Adrenal gland (tissue), 12 donors: ENCODE data around the gene SOX1. TPM values are rescaled to one million over a fixed set of nuclear protein-coding genes. Genes with fewer than 3 reads are reported as not detected.

ENCODE experiments used
- DNase-seq, 7 donors: peaks; one replicate each; pipeline ENCODE4 v3.0.0-alpha.2; 2019 to 2020
- H3K27ac ChIP-seq, 5 donors: fragments of 200-600 bp; sonication (generic) in 4 of 5; 1 replicate in 3 of 5; 2 replicates in 2 of 5; pipeline versions ENCODE4 v1.5.1 to v1.8.0; 2016 to 2020; ENCODE audit warnings: mild to moderate bottlenecking in 1 of 5
- H3K27me3 ChIP-seq: fragments of 200-600 bp; 2 replicates; pipeline ENCODE4 v1.8.0; 2021
- H3K36me3 ChIP-seq, 2 donors: fragments of 200-600 bp; replicated peaks in 1 of 2; 1 replicate in 1 of 2; 2 replicates in 1 of 2; pipeline versions ENCODE4 v1.5.1 to v1.8.0; 2018 to 2022
- H3K4me1 ChIP-seq, 2 donors: fragments of 200-600 bp; replicated peaks in 1 of 2; 1 replicate in 1 of 2; 2 replicates in 1 of 2; pipeline versions ENCODE4 v1.5.1 to v1.8.0; 2018 to 2021
- H3K4me3 ChIP-seq, 4 donors: fragments of 200-600 bp; sonication (generic) in 3 of 4; one replicate each; pipeline ENCODE4 v1.5.1; 2016 to 2018
- H3K9me3 ChIP-seq, 3 donors: fragments of 200-600 bp; sonication (generic) in 1 of 3; replicated peaks in 1 of 3; 1 replicate in 2 of 3; 2 replicates in 1 of 3; pipeline versions ENCODE4 v1.5.1 to v1.8.0; 2016 to 2021
- POLR2A ChIP-seq, 2 donors: fragments of 450-650 bp; IDR thresholded peaks; one replicate each; pipeline ENCODE4 v1.6.1; 2017; ENCODE audit warnings: antibody characterized with exemption in 2 of 2, mild to moderate bottlenecking in 2 of 2, moderate library complexity in 1 of 2
- WGBS, 4 donors: extraction: QIAGEN DNeasy Blood & Tissue Kit in 2 of 4; methylation state at CpG; one replicate each; pipeline versions ENCODE4 v1.1.5 to v1.1.7; 2013 to 2017; 5-methylcytosine and 5-hydroxymethylcytosine counted together
- intact Hi-C, 2 donors: fragments of 100-400 bp; cut with DNase I; formaldehyde crosslinking; loops; one replicate each; pipeline versions ENCODE4 v1.14.1 to v1.15.0; 2022 to 2023
- polyA plus RNA-seq, 3 donors: library from polyadenylated mRNA; stranded (reverse); fragments of 200-250 nt in 2 of 3; fragments of 350-450 nt in 1 of 3; fragmentation: Illumina TruSeq in 1 of 3; extraction: RNeasy Lipid Tissue Mini Kit (QIAGEN cat#74804) in 1 of 3; gene quantifications; one replicate each; pipeline ENCODE4 v1.2.3, GENCODE V29; 2013 to 2014
- total RNA-seq, 9 donors: library from RNA; depleted of rRNA in 4 of 9; stranded (reverse); fragments of >200 nt in 4 of 9; fragments of 120-200 nt in 1 of 9; fragmentation: NEBNext Ultra II Directional in 1 of 9; extraction: Animal tissue kit (Norgen Biotek cat#: 25700) in 1 of 9; gene quantifications; one replicate each; pipeline versions ENCODE4 v1.1.0 to v1.2.4, GENCODE V29; 2013 to 2023
- TF ChIP-seq, protein P1 (sequence below), 6 experiments: fragments of 450-650 bp in 4 of 6; fragments of 200-600 bp in 2 of 6; sonication (generic) in 1 of 6; IDR thresholded peaks; 1 replicate in 5 of 6; 2 replicates in 1 of 6; pipeline versions ENCODE4 v1.5.1 to v1.8.0; 2016 to 2021; ENCODE audit warnings: antibody characterized with exemption in 6 of 6, mild to moderate bottlenecking in 2 of 6, moderate library complexity in 1 of 6
- donor health status: healthy with polysubstance abuse.
- donor health status: Bipolar disorder and iron deficiency.
- donor health status: DM: yes; HTN: yes; CAD: no.
- donor health status: DM: no; HTN: no; CAD: no.
- donor health status: DM: no; HTN: no; CAD: no.
- donor health status: DM: yes; HTN: yes; CAD: no.

The SOX1 gene
- total and polyA plus RNA-seq, 12 donors = not detected

DNA sequence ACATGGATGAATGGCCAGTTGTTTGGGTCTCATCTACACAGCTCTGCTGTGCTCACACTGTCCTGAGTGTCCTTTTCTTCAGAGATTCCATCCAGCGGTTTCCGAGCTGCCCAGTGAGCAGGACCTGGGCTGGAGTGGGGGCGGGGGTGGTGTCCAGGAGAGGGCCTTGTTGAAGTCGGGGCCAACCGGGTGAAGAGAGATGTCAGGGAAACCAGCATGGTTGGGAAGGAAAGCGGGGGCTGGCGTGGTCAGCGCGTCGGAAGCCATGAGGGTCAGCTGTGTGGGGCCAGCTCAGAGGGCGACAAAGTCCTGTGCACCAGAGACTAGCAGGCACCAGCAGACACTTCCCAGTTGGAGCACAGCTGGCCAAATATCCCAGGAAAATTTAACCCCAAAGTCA, 37.8 kb upstream of the SOX1 start:
- DNase-seq = no peak
- Histone ChIP-seq H3K4me1 (no peaks in the 10 kb centered on the region), H3K27me3 (peaks cover 9% of the 10 kb centered on the region), H3K9me3 (no peaks in the 10 kb centered on the region), H3K36me3 (no peaks in the 10 kb centered on the region), H3K4me3 (no peak overlapping the region), H3K27ac (no peak overlapping the region)
- no peak for TF ChIP-seq POLR2A (IDR thresholded peaks at IDR 0.05)
- TF ChIP-seq, protein P1, sequence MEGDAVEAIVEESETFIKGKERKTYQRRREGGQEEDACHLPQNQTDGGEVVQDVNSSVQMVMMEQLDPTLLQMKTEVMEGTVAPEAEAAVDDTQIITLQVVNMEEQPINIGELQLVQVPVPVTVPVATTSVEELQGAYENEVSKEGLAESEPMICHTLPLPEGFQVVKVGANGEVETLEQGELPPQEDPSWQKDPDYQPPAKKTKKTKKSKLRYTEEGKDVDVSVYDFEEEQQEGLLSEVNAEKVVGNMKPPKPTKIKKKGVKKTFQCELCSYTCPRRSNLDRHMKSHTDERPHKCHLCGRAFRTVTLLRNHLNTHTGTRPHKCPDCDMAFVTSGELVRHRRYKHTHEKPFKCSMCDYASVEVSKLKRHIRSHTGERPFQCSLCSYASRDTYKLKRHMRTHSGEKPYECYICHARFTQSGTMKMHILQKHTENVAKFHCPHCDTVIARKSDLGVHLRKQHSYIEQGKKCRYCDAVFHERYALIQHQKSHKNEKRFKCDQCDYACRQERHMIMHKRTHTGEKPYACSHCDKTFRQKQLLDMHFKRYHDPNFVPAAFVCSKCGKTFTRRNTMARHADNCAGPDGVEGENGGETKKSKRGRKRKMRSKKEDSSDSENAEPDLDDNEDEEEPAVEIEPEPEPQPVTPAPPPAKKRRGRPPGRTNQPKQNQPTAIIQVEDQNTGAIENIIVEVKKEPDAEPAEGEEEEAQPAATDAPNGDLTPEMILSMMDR (IDR thresholded peaks at IDR 0.05) = no peak
- intact Hi-C loops = no loop called here
- WGBS, 4 donors = 81 to 83% (median 83%) methylated on average over 11 of the region's 11 CpGs

DNA sequence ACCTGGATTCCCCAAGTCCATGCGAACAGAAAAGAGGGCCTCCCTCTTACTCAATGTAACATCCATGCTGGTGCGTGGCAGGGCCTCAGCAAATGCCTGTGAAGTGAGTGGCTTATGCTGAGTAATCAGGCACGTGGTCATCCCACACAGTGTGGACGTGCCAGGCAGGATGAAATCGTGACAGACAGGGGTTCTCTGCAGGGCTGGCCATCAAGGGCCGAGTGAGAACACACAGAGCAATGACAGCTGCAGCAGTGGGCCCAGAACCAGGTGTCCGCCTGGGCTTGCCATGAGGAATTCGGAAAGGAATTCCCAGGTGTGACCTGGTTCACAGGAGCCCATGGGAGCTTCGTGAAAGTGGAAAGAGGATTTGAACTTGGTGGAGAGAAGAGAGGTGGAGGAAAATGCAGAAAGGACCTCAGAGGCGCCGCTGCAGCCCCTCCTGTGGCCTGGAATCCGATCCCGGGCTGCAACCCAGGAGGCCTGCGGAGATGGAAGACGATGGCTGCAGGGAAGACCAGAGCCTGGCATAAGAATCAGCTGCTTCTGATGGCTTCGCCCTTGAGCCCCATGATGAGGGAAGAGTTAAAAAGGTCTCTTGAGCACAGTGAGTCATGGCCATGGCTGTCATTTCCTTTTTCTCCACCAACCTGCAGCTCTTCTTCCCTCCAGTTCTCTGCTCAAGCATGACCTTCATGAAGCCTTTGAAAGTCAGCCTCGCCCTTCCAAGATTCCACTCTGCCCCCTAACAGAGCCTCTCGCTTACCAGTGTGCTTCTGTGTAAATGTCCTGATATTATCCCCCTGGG, 34.6 kb upstream of the SOX1 start:
- Histone ChIP-seq H3K4me3 (no peak overlapping the region), H3K27me3 (no peaks in the 10 kb centered on the region), H3K4me1 (no peaks in the 10 kb centered on the region), H3K27ac (no peak overlapping the region), H3K36me3 (no peaks in the 10 kb centered on the region), H3K9me3 (no peaks in the 10 kb centered on the region)
- DNase-seq = no peak
- 61 to 77% (median 71%) methylated on average over 12 to 18 of the region's 18 CpGs for WGBS, 4 donors
- intact Hi-C loops = no loop called here
- TF ChIP-seq, protein P1 (IDR thresholded peaks at IDR 0.05) = no peak
- no peak for TF ChIP-seq POLR2A (IDR thresholded peaks at IDR 0.05)

DNA sequence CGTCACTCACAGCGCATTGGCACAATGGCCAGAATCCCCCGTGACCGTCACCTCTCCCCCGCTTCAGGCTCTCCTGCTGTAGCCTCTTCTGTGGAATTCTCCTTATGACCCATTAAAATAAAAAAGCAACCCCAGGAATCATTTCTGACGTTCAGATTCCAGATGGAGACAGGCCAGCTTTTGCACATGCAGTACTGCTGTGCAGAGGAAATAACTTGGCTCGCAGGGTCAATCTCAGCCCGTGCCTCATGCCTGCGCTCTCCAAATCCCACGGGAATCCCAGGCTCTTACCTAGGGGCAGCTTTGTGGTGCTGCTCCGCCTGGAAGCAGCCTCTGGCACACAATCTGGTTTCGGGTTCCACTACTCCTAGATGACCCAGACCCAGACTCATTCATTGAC, 32.7 kb upstream of the SOX1 start:
- no peaks in the 10 kb centered on the region for H3K4me1 ChIP-seq
- H3K36me3 ChIP-seq = no peaks in the 10 kb centered on the region
- intact Hi-C loops = no loop called here
- no peak for DNase-seq
- H3K27me3 ChIP-seq = no peaks in the 10 kb centered on the region
- no peak overlapping the region for H3K27ac ChIP-seq
- WGBS, 4 donors = 66 to 79% (median 73%) methylated on average over 8 to 12 of the region's 12 CpGs
- no peaks in the 10 kb centered on the region for H3K9me3 ChIP-seq
- TF ChIP-seq, protein P1 (IDR thresholded peaks at IDR 0.05) = no peak
- no peak for TF ChIP-seq POLR2A (IDR thresholded peaks at IDR 0.05)
- H3K4me3 ChIP-seq = no peak overlapping the region

DNA sequence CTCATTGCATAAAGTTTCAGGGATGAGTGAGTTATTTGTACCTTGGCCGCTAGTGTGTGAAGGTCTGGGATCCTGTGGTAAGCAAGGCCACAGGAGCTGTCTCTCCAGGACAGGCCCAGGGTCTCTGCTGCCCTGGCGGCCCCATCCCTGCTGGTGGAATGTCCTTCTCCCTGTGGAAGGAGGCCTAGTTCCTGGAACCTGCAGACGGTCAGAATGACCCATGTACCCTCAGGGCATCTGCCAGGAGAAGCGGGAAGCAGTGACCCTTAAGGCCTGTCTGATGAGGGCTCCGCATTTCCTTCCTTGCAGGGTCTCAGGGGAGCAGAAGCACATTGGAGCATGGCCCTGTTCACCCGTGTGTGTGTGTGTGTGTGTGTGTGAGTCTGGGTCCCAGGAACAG, 32.1 kb upstream of the SOX1 start:
- 57 to 92% (median 74%) methylated on average over 3 to 6 of the region's 6 CpGs for WGBS, 4 donors
- no peak for DNase-seq
- no peak for TF ChIP-seq POLR2A (IDR thresholded peaks at IDR 0.05)
- TF ChIP-seq, protein P1 (IDR thresholded peaks at IDR 0.05) = no peak
- H3K9me3 ChIP-seq = no peaks in the 10 kb centered on the region
- H3K4me1 ChIP-seq = no peaks in the 10 kb centered on the region
- H3K27ac ChIP-seq = no peak overlapping the region
- no peaks in the 10 kb centered on the region for H3K27me3 ChIP-seq
- H3K4me3 ChIP-seq = no peak overlapping the region
- H3K36me3 ChIP-seq = no peaks in the 10 kb centered on the region
- intact Hi-C loops = no loop called here
